Measurements from ENCODE around the gene PIGU.

DNA sequence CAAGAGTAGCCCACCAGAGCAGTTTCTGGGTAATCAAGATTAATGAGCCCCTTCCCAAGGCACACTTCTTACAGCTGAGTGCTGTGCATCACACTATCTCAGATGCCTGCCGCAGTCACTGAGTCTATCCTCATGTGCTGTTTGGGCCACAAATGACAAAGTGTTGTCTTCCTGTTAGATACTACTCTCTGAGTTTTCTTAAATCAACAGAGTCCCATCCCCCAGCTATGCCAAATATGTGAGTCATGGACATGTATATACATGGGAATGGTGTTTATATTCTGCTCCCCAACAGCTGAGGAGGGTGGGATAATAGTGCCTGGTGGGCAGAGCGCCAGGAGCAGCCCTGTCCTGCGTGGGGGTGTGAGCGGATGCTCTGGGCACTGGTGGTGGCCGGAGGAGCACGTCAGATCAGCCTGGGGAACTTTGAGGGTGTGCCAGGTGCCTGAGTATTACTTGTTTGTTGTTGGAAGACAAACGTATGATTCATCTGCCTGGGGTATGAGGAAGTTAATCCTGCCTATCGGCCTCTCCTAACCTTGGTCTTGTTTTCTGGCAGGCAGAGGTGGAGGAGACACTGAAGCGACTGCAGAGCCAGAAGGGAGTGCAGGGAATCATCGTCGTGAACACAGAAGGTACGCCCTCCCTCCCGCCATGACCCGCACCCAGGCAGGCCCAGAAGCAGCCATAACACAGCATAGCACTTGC lies 151.0 kb downstream of the PIGU start:
- TF ChIP-seq, protein P1, sequence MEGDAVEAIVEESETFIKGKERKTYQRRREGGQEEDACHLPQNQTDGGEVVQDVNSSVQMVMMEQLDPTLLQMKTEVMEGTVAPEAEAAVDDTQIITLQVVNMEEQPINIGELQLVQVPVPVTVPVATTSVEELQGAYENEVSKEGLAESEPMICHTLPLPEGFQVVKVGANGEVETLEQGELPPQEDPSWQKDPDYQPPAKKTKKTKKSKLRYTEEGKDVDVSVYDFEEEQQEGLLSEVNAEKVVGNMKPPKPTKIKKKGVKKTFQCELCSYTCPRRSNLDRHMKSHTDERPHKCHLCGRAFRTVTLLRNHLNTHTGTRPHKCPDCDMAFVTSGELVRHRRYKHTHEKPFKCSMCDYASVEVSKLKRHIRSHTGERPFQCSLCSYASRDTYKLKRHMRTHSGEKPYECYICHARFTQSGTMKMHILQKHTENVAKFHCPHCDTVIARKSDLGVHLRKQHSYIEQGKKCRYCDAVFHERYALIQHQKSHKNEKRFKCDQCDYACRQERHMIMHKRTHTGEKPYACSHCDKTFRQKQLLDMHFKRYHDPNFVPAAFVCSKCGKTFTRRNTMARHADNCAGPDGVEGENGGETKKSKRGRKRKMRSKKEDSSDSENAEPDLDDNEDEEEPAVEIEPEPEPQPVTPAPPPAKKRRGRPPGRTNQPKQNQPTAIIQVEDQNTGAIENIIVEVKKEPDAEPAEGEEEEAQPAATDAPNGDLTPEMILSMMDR (IDR thresholded peaks at IDR 0.05), result no peak
- TF ChIP-seq EP300 (IDR thresholded peaks at IDR 0.05) (no peak), POLR2A (IDR thresholded peaks at IDR 0.05) (no peak)

Measured in stomach (tissue), 4 donors.